Pancreas (tissue), 10 donors: Measurements from ENCODE around the gene LCE1F. TPM values are rescaled to one million over a fixed set of nuclear protein-coding genes. Genes with fewer than 3 reads are reported as not detected.

Experiments used
- ATAC-seq, 4 donors: fragments of 200-7000 bp; cut with Tn5 transposase; one replicate each; pipeline versions ENCODE4 v1.8.0 to v1.9.1; 2020; ENCODE audit warnings: mild to moderate bottlenecking in 4 of 4, moderate library complexity in 4 of 4
- DNase-seq, 6 donors: peaks; one replicate each; pipeline ENCODE4 v3.0.0-alpha.2; 2020
- FAIRE-seq: peaks from 2 replicates; lab custom pipeline; 2012; peaks lifted over from hg19 to GRCh38; lab: Jason Lieb, UNC
- H3K27ac ChIP-seq, 4 donors: fragments of 200-600 bp; sonication (generic); 1 replicate in 3 of 4; 2 replicates in 1 of 4; pipeline versions ENCODE4 v1.5.0 to v1.8.0; 2020
- H3K27me3 ChIP-seq, 4 donors: fragments of 200-600 bp; one replicate each; pipeline ENCODE4 v1.8.0; 2021
- H3K36me3 ChIP-seq, 3 donors: fragments of 200-600 bp; sonication (generic) in 1 of 3; one replicate each; pipeline versions ENCODE4 v1.5.0 to v1.8.0; 2020 to 2021
- H3K4me1 ChIP-seq, 3 donors: fragments of 200-600 bp; one replicate each; pipeline ENCODE4 v1.8.0; 2021
- H3K4me3 ChIP-seq, 4 donors: fragments of 200-600 bp; sonication (generic) in 2 of 4; one replicate each; pipeline versions ENCODE4 v1.5.0 to v1.8.0; 2020 to 2021
- H3K9me3 ChIP-seq, 4 donors: fragments of 200-600 bp; one replicate each; pipeline ENCODE4 v1.8.0; 2021
- CTCF ChIP-seq, 4 donors: fragments of 200-600 bp; sonication (generic) in 3 of 4; IDR thresholded peaks; one replicate each; pipeline versions ENCODE4 v1.5.0 to v1.8.0; 2021; ENCODE audit warnings: antibody characterized with exemption in 4 of 4
- WGBS, 2 donors: extraction: QIAGEN DNeasy Blood & Tissue Kit; methylation state at CpG; one replicate each; pipeline ENCODE4 v1.1.7; 2013; 5-methylcytosine and 5-hydroxymethylcytosine counted together
- intact Hi-C, 3 donors: fragments of 100-400 bp; cut with DNase I; formaldehyde crosslinking; loops; one replicate each; pipeline versions ENCODE4 v1.11.1 to v1.14.2; 2022
- polyA plus RNA-seq, 2 donors: library from polyadenylated mRNA; stranded (reverse); fragments of 200-250 nt; gene quantifications; one replicate each; pipeline ENCODE4 v1.2.3, GENCODE V29; 2013
- total RNA-seq, 6 donors: library from RNA; stranded (reverse); fragmentation: NEBNext Ultra II Directional in 4 of 6; extraction: Animal tissue kit (Norgen Biotek cat#: 25700) in 4 of 6; gene quantifications; one replicate each; pipeline versions ENCODE4 v1.2.1 to v1.2.4, GENCODE V29; 2021 to 2023
- donor health status: healthy with polysubstance abuse.
- donor health status: DM: no; HTN: no; CAD: no; lungs with moderate emphysema.
- donor health status: DM: no; HTN: no; CAD: no.
- donor health status: control.
- donor health status: control.
- donor health status: Bipolar disorder and iron deficiency.
- donor health status: DM: yes; HTN: yes; CAD: no.
- donor health status: DM: no; HTN: no; CAD: no.
- donor health status: DM: no; HTN: no; CAD: no.
- donor health status: DM: yes; HTN: yes; CAD: no.

Gene LCE1F
- total and polyA plus RNA-seq, 8 donors: not detected

GRCh38 chr1:152777510-152778137, 2.7 kb downstream of the LCE1F start:
- 44 to 47% methylated on average over 4 of the region's 4 CpGs for WGBS, 2 donors
- no peak for ATAC-seq
- H3K4me1 ChIP-seq: no peaks in the 10 kb centered on the region
- no peak for TF ChIP-seq CTCF (IDR thresholded peaks at IDR 0.05)
- no peaks in the 10 kb centered on the region for H3K9me3 ChIP-seq
- no peak overlapping the region for H3K4me3 ChIP-seq
- H3K27me3 ChIP-seq: peaks cover 0 to 8% (median 0%) of the 10 kb centered on the region in 4 donors
- FAIRE-seq: no peak
- intact Hi-C loops: no loop called here
- DNase-seq: no peak
- H3K27ac ChIP-seq: no peak overlapping the region
- no peaks in the 10 kb centered on the region for H3K36me3 ChIP-seq

DNA sequence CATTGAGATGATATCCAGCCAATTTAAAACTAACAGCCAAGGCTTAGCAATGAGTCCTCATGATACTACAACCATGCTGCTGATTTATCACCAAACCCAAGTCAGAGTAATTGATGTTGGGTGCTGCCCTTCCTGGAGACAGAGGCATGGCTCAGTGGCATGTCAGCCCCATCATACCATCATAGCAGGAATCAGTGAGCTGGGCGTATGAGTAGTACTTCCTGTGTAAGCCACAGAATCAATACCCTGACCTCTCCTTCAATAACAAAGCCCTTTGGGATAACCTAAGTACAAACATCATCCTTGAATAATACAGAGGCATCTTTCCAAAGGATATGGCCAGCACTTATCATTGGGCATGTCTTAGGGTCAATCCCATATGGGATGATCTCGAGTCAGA, 8.2 kb downstream of the LCE1F start:
- no peak for ATAC-seq
- 32 to 45% methylated on average over 2 of the region's 2 CpGs for WGBS, 2 donors
- Histone ChIP-seq H3K9me3 (no peaks in the 10 kb centered on the region), H3K27ac (no peak overlapping the region), H3K4me1 (no peaks in the 10 kb centered on the region), H3K27me3 (peaks cover 0 to 8% (median 0%) of the 10 kb centered on the region in 4 donors), H3K4me3 (no peak overlapping the region), H3K36me3 (no peaks in the 10 kb centered on the region)
- no peak for DNase-seq
- TF ChIP-seq CTCF (IDR thresholded peaks at IDR 0.05): no peak
- intact Hi-C loops: no loop called here
- no peak for FAIRE-seq

DNA sequence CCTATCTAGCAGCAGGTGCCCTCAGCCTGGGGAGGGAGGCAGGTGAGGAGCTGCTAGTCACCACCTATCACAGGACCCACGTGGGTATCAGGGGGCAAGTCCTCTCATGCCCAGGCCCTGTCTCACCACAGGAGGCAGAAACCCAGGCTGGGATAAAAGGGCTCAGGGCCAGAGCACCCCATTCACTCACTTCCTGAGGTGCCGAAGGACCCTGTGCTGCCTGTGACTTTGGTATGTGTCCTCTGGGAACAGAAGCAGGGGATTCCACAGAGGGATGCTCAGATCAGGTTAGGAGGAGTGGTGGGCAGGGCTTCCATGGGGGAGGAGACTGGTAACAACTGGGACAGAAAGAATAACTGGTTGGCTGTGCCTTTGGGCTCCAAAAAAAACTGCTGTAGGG, 11.1 kb downstream of the LCE1F start, which contains the start of gene LCE1E:
TSS of gene LCE1E (plus strand) at position 181 of the 400 bp plus-strand sequence. CDS start 1,043 bp downstream, outside the sequence.
- Histone ChIP-seq H3K36me3 (no peaks in the 10 kb centered on the region), H3K4me1 (no peaks in the 10 kb centered on the region), H3K9me3 (no peaks in the 10 kb centered on the region), H3K27me3 (no peaks in the 10 kb centered on the region), H3K4me3 (no peak within 1 kb of the TSS), H3K27ac (no peak within 1 kb of the TSS)
- no peak for TF ChIP-seq CTCF (IDR thresholded peaks at IDR 0.05)
- WGBS, 2 donors: 33 to 50% methylated on average over 2 of the region's 2 CpGs
- ATAC-seq: no peak
- no peak for FAIRE-seq
- no peak for DNase-seq
- intact Hi-C loops: no loop called here

- Histone ChIP-seq H3K27ac (no peak overlapping the region), H3K36me3 (no peaks in the 10 kb centered on the region), H3K27me3 (peaks cover 0 to 3% (median 0%) of the 10 kb centered on the region in 4 donors), H3K4me1 (no peaks in the 10 kb centered on the region), H3K4me3 (no peak overlapping the region), H3K9me3 (no peaks in the 10 kb centered on the region)
- intact Hi-C loops: no loop called here
- no peak for ATAC-seq
- no peak for TF ChIP-seq CTCF (IDR thresholded peaks at IDR 0.05)
- 30 to 41% methylated on average over 4 of the region's 4 CpGs for WGBS, 2 donors
- FAIRE-seq: no peak
- no peak for DNase-seq
Observed at GRCh38 chr1:152795686-152796085, 20.7 kb downstream of the LCE1F start.

DNA sequence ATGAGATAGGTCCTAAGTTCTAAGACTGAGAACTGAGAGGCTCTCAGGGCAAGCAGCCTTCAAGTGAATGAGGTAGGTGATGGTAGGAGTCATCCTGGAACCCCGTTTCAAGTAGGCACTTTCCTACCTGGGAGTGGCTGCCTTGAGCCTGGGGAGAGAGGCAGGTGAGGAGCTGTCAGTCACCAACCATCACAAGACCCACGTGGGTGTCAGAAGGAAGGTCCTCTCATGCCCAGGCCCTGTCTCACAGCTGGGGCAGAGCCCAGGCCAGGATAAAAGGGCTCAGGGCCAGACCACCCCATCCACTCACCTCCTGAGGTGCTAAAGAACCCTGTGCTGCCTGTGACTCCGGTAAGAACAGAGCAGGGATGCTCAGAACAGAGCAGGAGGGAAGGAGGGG, 21.5 kb downstream of the LCE1F start, which contains the start of gene LCE1D:
TSS of gene LCE1D (plus strand) at position 301 of the 400 bp plus-strand sequence. CDS start 1,074 bp downstream, outside the sequence.
- intact Hi-C loops: no loop called here
- TF ChIP-seq CTCF (IDR thresholded peaks at IDR 0.05): no peak
- Histone ChIP-seq H3K4me1 (no peaks in the 10 kb centered on the region), H3K4me3 (no peak within 1 kb of the TSS), H3K9me3 (no peaks in the 10 kb centered on the region), H3K27ac (no peak within 1 kb of the TSS), H3K27me3 (peaks cover 0 to 3% (median 0%) of the 10 kb centered on the region in 4 donors), H3K36me3 (no peaks in the 10 kb centered on the region)
- WGBS, 2 donors: 25 to 33% methylated on average over 3 of the region's 3 CpGs
- ATAC-seq (no peak), DNase-seq (no peak), FAIRE-seq (no peak)
